Left ventricle myocardium superior (tissue), 1 donor: ENCODE measurements around the gene GAL3ST2. TPM values are rescaled to one million over a fixed set of nuclear protein-coding genes. Genes with fewer than 3 reads are reported as not detected.
"Not testable (repeated sequence)": the region's sequence is repeated elsewhere in the genome, so short reads cannot be mapped to it uniquely, and the experiment has no call there.

Source experiments
- ATAC-seq: fragments of 200-7000 bp; cut with Tn5 transposase; one replicate; pipeline ENCODE4 v1.9.1; 2020; ENCODE audit warnings: mild to moderate bottlenecking, moderate library complexity
- DNase-seq: peaks from one replicate; pipeline ENCODE4 v3.0.0-alpha.2; 2020
- intact Hi-C: fragments of 100-400 bp; cut with micrococcal nuclease; formaldehyde crosslinking; loops from one replicate; pipeline ENCODE4 v1.11.0; 2022
- long read RNA-seq: library from polyadenylated mRNA; unstranded; transcript quantifications from one replicate; pipeline ENCODE4 v2.0.0, GENCODE V29; 2021
- total RNA-seq: library from RNA; stranded (reverse); fragmentation: NEBNext Ultra II Directional; extraction: Animal tissue kit (Norgen Biotek cat#: 25700); gene quantifications from one replicate; pipeline ENCODE4 v1.2.1, GENCODE V29; 2021
- donor health status: DM: no; HTN: yes; CAD: no; lungs with severe emphysema.

The GAL3ST2 gene
- not detected for total RNA-seq
- long read RNA-seq, result 0 reads

DNA sequence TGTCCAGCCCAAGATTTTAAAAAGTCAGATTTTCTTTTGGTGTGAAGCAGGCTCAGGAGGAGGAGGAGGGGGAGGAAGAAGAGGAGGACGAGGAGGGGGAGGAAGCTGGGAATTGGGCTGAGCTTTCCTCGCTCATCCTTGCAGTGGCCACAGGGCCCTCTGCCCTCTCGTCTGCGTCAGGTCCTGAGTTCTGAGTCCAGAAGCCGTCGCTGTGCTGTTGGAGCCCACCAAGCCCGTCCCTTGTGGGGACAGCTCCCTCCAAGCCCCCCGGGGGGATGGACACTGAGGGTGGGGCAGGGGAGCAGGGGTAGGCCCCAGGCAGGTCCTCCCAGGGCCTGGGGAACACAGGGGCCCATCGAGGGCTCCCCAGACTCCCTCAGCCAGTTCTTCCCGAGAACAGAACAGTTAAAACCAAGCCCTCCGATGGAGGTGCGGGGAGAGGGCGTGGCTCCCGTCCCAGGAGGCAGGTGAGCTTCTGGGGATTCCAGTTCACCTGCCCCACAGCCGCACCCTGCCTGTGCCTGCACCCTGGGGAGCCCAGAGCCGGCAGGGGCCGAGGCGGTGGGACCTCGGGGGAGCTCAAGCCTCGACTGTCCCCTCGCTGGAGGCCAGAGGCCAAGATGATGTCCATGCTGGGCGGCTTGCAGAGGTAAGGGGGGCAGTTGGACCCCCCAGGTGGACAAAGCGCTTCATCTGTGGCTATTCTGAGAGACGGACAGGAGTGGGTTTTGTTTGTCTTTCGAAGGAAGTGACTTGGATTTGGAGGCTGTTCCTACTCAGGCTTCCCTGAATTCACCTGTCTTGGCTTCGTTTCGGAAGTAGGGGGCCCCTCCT is at the start of gene GAL3ST2:
GAL3ST2 (plus strand) TSS at position 487 of the 834 bp plus-strand sequence; CDS start at position 621, 134 bp downstream.
- ATAC-seq, result no peak
- intact Hi-C loops, result no loop called here
- DNase-seq, result peak; percentile 25

DNA sequence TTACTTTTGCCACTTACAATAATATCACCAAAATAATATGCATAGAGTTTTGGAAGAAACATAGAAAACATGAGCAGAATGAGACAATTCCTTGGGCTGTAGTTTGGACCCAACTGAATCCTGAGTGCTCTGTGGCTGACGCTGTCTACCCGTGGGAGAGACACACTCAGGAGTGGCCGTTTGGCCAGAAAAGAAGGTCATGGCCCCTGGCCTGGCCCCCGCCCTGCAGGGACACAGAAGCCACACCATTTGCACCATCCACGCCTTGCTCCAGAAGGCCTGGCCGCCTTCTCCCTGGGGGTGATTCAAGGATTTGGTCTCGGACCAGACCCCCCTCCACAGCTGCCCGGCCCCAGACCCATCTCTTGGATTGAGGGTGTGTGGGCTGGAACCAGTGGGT is 48.6 kb upstream of the GAL3ST2 start:
- ATAC-seq (peak; percentile 66), DNase-seq (peak; percentile 55)
- intact Hi-C loops, result no loop called here

DNA sequence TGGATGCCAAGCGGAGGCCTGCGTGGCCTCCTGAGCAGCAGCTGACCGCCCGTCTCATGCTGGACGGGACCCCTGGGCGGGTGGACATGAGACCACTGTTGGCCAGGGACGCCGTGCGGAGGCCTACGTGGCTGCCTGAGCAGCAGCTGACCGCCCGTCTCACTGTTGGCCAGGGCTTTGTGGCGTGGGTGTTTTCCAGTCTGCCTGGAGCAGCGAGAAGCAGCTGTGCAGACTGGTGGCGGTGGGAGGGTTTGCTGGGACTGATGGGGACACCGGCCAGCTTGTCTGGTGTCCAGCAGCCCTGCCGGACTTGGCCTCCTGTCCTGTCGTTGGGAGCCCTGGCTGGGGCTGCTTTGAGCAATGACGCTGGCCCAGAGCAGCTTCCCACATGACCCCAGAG is 48.0 kb upstream of the GAL3ST2 start:
- DNase-seq (peak; percentile 84), ATAC-seq (peak; percentile 89)
- intact Hi-C loops, result no loop called here

DNA sequence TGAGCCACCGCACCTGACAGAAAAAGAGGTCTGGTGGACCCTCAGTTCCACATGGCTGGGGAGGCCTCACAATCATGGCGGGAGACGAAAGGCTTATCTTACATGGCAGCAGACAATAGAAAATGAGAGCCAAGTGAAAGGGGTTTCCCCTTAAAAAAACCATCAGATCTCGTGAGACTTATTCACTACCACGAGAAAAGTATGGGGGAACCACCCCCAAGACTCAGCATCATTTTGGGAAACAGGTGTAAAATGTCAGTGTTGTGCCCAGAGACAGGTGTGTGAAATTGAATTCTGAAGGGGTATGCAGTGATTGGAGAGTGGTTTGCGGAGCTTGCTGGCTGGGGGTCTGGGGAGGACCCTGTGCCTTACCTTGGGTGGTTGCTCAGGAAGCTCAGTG is 46.8 kb upstream of the GAL3ST2 start:
- no peak for ATAC-seq
- intact Hi-C loops, result no loop called here
- no peak for DNase-seq

DNA sequence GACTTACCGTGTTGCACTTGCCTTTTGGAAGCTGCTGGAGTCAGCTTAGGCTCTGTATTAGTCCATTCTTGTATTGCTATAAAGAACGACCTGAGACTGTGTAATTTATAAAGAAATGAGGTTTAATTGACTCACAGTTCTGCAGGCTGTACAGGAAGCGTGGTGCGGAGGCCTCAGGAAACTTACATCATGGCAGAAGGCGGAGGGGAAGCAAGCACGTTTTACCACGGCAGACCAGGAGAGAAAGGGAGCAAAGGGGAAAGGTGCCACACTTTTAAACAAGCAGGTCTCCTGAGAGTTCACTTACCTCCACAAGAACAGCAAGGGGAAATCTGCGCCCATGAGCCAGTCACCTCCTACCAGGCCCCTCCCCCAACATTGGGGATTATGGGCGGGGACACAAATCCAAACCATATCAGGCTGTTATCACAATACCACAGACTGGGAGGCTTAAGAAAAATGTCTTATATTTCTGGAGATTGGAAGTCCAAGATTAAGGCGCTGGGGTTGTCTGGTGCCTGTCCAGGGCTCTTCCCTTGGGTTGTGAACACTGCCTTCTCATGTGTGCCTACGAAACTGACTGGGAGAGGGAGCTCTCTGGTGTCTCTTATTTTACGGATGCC is 45.8 kb upstream of the GAL3ST2 start:
- no peak for DNase-seq
- intact Hi-C loops, result no loop called here
- no peak for ATAC-seq

DNA sequence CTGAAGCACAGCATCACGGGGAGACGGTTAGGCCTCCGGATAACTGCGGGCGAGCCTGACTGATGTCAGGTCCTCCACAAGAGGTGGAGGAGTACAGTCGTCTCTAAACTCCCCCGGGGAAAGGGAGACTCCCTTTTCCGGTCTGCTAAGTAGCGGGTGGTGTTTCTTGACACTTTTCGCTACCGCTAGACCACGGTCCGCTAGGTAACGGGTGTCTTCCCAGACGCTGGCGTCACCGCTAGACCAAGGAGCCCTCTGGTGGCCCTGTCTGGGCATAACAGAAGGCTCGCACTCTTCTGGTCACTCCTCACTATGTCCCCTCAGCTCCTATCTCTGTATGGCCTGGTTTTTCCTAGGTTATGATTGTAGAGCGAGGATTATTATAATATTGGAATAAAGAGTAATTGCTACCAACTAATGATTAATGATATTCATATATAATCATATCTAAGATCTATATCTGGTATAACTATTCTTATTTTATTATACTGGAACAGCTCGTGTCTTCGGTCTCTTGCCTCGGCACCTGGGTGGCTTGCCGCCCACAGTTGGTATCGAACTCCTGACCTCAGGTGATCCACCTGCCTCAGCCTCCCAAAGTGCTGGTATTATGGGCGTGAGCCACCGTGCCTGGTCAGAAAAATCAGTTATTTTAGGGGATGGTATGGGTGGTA is 44.0 kb upstream of the GAL3ST2 start:
- ATAC-seq, intact Hi-C loops: not testable (repeated sequence)
- DNase-seq, result peak; percentile 84

DNA sequence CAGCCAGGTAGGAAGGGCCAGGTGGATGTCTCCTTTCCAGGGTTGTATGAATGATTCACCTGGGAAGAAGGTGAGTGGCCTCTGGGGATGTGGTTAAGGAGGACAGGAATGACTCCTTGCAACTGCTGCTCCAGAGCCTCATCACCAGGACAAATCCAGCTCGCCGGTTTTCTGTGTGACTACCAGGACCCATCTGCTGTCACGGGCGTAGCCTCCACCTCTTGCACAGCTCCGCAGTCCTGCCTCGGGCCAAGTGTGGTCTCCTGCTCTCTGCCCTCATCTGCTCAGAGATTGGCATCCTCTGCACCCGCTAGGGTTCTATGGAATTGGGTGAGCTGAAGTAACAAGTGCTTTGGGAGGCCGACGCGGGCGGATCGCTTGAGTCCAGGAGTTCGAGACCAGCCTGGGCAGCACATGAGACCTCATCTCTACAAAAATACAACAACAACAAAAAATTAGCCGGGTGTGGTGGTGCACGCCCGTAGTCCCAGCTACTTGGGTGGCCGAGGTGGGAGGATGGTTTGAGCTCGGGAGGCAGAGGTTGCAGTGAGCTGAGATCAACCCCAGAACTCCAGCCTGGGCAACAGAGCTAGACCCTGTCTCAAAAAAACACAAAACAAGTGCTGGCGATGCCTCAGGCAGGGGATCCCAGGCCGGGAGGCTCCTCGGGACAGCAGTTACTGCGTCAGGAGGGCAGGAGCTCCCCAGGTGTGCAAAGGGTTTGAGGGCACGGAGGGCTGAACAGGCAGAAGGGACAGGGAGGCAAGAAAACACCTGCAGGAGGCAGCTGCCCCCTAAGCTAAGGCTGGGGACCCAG is 43.0 kb upstream of the GAL3ST2 start:
- ATAC-seq (no peak), DNase-seq (no peak)
- intact Hi-C loops, result no loop called here

DNA sequence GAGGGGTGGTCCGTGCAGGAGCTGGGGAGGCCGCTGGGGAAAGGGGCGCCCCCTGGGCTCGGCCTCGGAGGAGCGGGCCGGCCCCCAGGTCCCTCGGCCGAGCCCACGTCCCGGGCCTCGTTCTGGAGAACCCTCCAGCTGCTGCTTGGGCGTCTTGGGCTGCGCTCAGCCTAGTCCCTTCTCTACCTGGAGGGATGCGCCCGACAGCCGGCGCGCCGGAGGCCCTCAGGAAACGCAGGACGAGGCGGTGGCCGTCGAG is 42.5 kb upstream of the GAL3ST2 start:
- DNase-seq (no peak), ATAC-seq (no peak)
- intact Hi-C loops, result no loop called here

DNA sequence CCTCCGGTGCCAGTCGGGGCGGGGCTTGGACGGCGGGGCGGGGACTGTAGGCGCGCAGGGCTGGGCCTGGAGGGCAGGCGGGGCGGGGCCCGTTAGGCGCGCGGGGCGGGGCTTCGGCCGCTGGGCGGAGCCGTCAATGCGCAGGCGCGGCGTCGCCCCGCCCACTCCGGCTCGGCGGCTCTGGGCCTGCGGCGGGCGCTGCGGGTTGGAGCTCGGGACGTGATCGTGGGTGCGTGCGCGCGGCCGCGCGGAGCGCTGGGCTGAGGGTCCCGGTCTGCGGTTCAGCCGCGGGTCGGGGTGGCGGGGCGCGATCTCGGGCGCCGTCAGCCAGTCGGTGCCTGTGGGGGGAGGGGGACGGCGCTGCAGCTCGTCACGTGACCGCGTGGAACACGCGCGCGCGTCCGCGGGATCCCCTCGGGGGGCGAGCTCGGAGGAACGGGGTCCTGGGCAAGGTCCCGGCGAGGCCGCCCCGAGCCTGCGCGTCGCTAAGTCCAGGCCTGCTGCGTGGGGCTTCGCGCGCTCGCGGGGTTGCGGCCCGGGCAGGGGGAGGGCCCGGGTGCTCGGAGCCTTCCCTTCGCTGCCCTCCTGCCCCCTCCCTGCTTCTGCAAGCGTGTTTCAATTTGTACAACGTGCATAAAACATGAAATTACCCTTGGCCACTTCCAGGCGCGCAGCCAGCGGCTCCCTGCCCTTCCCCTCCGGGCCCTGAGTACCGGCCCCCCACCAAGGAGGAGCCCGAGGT is 42.0 kb upstream of the GAL3ST2 start, which contains the start of gene D2HGDH:
D2HGDH (plus strand) TSS at position 164 of the 742 bp plus-strand sequence. CDS start 595 bp downstream, outside the sequence.
- DNase-seq (peak; percentile 98), ATAC-seq (peak; percentile 94)
- intact Hi-C loops, result no loop called here

DNA sequence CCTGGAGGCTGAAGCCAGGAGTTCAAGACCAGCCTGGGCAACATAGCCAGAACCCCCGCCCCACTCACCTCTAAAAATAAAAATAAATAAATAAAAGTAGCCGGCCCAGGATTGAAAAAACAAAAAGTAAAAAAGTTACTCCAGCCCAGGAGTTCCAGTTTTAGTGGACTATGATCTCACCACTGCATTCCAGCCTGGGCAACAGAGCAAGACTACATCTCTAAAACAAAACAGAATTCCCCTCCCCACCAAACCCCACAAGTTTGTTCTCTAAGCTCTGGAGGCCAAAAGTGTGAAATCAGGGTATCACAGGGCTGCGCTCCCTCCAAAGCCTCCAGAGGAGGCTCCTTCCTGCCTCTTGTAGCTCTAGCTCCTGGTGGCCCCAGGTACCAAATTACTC is 40.5 kb upstream of the GAL3ST2 start:
- no peak for DNase-seq
- no peak for ATAC-seq
- intact Hi-C loops, result no loop called here

DNA sequence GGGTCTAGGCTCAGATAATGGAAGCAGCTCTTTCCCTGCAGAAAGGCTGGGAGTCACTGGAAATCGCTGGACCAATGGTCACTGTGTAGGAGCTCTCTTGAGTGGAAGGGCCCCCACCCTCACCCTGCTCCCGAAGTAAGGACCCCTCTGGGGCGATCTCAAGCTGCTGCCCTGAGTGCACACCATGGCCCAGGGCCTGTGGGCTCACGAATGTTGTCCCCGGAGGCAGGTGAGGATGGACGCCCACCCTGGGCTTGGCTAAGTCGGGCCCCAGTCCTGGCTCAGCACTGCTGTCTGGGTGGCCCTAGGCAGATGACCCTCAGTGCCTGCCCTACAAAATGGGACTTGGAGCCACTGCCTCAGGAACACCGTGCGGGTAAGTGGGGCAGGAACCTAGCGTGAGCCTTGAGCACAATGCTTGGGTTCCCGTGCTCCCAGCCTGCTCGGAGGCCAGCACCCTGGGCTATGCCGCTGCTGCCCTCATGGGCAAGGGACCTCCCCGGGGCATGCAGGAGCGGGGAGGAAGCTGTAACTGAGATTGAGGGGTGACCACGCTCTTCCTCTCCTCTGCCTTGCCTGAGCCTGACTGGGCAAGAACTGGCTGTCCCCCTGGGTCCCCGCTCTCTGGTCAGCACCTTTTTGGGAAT is 38.5 kb upstream of the GAL3ST2 start:
- intact Hi-C loops, result no loop called here
- ATAC-seq, result no peak
- no peak for DNase-seq

DNA sequence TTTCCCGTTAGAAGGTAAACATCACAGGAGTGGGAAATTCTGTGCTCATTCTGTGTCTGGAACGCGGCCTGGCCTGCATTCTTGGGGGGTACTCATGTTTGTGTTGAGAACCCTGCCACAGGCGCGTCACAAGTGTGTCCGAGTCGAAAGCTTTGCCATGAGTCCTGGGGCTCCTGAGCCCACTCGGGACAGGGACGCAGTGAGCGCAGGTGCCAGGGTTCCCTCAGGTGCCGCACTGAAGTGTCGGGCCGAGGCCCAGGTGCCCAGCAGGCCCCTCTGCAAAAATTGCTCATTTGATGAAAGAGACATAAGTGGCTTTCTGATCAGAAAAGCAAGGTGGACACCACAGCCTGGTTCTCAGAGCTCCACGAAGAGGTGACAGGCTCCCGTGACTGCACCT is 37.4 kb upstream of the GAL3ST2 start:
- ATAC-seq (no peak), DNase-seq (no peak)
- intact Hi-C loops, result no loop called here

DNA sequence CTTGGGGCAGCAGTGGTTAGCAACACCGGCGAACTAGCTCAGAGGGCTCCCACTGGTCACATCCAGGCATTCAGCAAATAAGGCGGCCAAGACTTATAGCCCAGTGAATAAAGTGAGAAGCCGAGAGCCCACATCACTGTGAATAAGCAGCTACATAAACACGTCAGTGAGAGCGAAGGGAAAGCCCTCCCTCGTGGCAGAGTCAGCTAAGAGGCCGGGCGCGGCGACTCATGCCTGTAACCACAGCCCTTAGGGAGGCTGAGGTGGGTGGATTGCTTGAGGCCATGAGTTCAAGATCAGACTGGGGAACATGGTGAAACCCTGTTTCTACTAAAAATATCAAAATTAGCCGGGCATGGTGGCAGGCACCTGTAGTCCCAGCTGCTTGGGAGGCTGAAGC is 37.0 kb upstream of the GAL3ST2 start:
- intact Hi-C loops, result no loop called here
- ATAC-seq (no peak), DNase-seq (no peak)

DNA sequence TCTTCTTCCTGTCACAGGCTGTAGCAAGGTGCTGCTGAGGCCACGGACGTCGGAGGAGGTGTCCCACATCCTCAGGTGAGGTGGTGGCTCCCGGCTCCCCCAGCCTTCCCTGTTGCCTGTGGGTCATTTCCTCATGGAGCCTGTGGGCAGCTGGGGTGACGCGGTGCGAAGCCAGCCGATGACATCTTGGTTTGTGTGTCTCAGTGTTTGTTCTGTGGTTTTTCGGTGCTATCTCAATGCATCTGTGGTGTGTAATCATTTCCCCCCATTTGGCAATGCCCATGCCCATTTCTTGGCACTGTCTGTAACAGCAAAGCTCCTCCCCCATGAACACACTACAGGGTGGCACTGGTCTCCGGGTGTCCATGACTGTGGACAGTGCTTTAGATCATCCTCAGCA is 35.6 kb upstream of the GAL3ST2 start:
- intact Hi-C loops, result no loop called here
- DNase-seq, result peak; percentile 23
- ATAC-seq, result no peak

DNA sequence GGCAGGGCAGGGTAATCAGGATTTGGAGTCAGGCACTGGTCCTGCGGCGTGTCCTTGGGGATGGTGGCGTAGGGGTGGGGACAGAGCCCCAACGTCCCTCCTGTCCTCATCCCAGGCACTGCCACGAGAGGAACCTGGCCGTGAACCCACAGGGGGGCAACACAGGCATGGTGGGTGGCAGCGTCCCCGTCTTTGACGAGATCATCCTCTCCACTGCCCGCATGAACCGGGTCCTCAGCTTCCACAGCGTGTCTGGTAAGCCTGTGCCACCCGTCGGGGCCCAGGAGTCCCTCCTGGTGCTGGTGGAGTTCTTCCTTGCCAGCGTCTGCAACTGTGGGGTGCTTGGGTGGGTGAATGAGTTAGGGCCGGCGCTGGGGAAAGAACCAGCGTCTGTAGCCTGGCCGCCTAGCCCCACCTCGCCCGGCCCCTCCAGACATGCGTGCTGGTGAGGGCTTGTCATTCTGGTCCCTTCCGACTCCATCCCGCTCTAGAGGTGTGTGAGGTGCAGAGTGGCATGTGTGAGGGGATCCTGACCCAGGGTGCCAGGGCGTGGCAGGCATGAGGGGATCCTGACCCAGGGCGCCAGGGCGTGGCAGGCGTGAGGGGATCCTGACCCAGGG is 34.2 kb upstream of the GAL3ST2 start:
- no peak for DNase-seq
- ATAC-seq, result no peak
- intact Hi-C loops, result no loop called here

DNA sequence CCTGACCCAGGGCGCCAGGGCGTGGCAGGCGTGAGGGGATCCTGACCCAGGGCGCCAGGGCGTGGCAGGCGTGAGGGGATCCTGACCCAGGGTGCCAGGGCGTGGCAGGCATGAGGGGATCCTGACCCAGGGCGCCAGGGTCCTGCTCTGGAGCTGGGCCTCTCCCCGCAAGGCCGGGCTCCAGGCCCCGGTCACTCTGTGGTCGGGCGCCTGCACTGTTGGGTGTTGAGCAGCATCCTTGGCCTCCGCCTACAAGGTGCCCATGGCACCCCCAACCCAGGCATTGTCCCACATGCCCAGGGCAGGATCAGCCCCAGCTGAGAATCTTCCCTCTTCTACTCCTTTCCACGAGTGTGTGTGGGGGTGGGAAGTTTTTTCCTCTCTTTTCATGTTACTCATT is 33.6 kb upstream of the GAL3ST2 start:
- intact Hi-C loops, ATAC-seq, DNase-seq: not testable (repeated sequence)

DNA sequence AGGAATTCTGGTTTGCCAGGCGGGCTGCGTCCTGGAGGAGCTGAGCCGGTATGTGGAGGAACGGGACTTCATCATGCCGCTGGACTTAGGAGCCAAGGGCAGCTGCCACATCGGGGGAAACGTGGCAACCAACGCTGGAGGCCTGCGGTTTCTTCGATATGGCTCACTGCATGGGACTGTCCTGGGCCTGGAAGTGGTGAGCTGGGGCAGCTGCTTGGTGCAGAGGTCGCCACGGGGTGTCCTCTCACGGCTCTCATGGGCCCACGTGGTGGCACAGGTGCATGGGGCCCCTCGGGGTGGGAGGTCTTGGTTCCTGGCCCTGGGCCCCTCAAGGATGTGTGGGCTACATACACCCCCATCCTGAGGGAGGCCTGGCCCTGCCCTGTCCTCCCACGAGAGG is 33.0 kb upstream of the GAL3ST2 start:
- intact Hi-C loops, result no loop called here
- ATAC-seq (no peak), DNase-seq (no peak)
